HEK293T (cell line): ENCODE results near the gene CAPZA2.

ENCODE experiments used
- CTCF ChIA-PET: fragments of 350-600 bp; formaldehyde crosslinking; extraction: SDS; loops from one replicate; lab custom pipeline; 2021; ENCODE audit warnings: antibody characterized with exemption, inconsistent platforms; lab: Yijun Ruan, JAX
- POLR2A ChIA-PET: fragments of 350-600 bp; formaldehyde crosslinking; extraction: SDS; loops from one replicate; lab custom pipeline; 2020; ENCODE audit warnings: antibody characterized with exemption, inconsistent platforms; lab: Yijun Ruan, JAX
- DNase-seq: peaks from one replicate; pipeline ENCODE4 v3.0.0; 2012; ENCODE audit warnings: mixed read lengths; ENCODE audit errors: extremely low spot score
- ARNT ChIP-seq: fragments of 450-650 bp; IDR thresholded peaks from 2 replicates; pipeline ENCODE4 v1.6.1; 2017; ENCODE audit warnings: mild to moderate bottlenecking
- BHLHE40 ChIP-seq: fragments of 450-650 bp; IDR thresholded peaks from 2 replicates; pipeline ENCODE4 v1.6.1; 2016; ENCODE audit warnings: mild to moderate bottlenecking, moderate library complexity, borderline replicate concordance
- CTBP1 ChIP-seq: fragments of 450-650 bp; IDR thresholded peaks from 2 replicates; pipeline ENCODE4 v1.6.1; 2016; ENCODE audit warnings: borderline replicate concordance
- ELF4 ChIP-seq: fragments of 450-650 bp; IDR thresholded peaks from 2 replicates; pipeline ENCODE4 v1.6.1; 2017; ENCODE audit warnings: antibody characterized with exemption
- FOXA1 ChIP-seq: fragments of 450-650 bp; IDR thresholded peaks from 2 replicates; pipeline ENCODE4 v1.6.1; 2016; ENCODE audit warnings: mild to moderate bottlenecking
- FOXK2 ChIP-seq: fragments of 450-650 bp; IDR thresholded peaks from 2 replicates; pipeline ENCODE4 v1.6.1; 2016; ENCODE audit warnings: mild to moderate bottlenecking
- FOXM1 ChIP-seq: fragments of 450-650 bp; IDR thresholded peaks from 2 replicates; pipeline ENCODE4 v1.6.1; 2017; ENCODE audit warnings: mild to moderate bottlenecking, borderline replicate concordance
- HDGF ChIP-seq: fragments of 450-650 bp; IDR thresholded peaks from 2 replicates; pipeline ENCODE4 v1.6.1; 2017; ENCODE audit warnings: antibody characterized with exemption, borderline replicate concordance
- L3MBTL2 ChIP-seq: fragments of 450-650 bp; conservative IDR thresholded peaks from 2 replicates; pipeline ENCODE4 v1.6.1; 2016; ENCODE audit warnings: mild to moderate bottlenecking
- LEF1 ChIP-seq: fragments of 450-650 bp; IDR thresholded peaks from 2 replicates; pipeline ENCODE4 v1.6.1; 2017; ENCODE audit warnings: mild to moderate bottlenecking, borderline replicate concordance
- NFRKB ChIP-seq: fragments of 450-650 bp; IDR thresholded peaks from 2 replicates; pipeline ENCODE4 v1.6.1; 2016; ENCODE audit warnings: mild to moderate bottlenecking, moderate library complexity
- SP1 ChIP-seq: fragments of 450-650 bp; IDR thresholded peaks from 2 replicates; pipeline ENCODE4 v1.6.1; 2017
- SUZ12 ChIP-seq: fragments of 450-650 bp; IDR thresholded peaks from 2 replicates; pipeline ENCODE4 v1.6.1; 2016; ENCODE audit warnings: mild to moderate bottlenecking
- TARDBP ChIP-seq: fragments of 450-650 bp; IDR thresholded peaks from 2 replicates; pipeline ENCODE4 v1.6.1; 2016
- ZNF384 ChIP-seq: fragments of 450-650 bp; IDR thresholded peaks from 2 replicates; pipeline ENCODE4 v1.6.1; 2016
- TF ChIP-seq, protein P1 (sequence below): fragments of 450-650 bp; IDR thresholded peaks from 2 replicates; pipeline ENCODE4 v1.6.1; 2016

The CAPZA2 gene

DNA sequence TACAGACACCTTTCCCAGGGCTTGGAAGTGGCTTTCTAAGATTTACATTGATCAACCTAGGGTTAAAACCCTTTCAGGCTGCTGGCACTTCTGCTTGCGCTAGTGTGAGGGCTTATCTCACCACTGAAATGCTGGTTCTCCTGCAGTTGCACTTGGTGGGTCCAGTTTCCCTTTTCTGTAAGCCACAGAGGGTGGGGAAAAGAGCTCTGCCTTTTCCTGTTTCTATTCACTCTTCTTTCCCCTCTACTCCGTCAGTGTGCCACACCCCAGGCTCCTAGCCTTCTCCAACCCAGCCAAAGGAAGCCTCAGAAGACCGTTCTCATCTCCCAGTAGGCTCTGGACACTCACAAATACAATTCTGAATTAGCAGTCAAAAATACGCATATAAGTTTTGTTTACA, 19.0 kb upstream of the CAPZA2 start:
- TF ChIP-seq FOXK2 (no peak), CTBP1 (no peak), SP1 (no peak), HDGF (no peak), FOXA1 (no peak), SUZ12 (no peak), ZNF384 (no peak), L3MBTL2 (no peak)
- TF ChIP-seq, protein P1, sequence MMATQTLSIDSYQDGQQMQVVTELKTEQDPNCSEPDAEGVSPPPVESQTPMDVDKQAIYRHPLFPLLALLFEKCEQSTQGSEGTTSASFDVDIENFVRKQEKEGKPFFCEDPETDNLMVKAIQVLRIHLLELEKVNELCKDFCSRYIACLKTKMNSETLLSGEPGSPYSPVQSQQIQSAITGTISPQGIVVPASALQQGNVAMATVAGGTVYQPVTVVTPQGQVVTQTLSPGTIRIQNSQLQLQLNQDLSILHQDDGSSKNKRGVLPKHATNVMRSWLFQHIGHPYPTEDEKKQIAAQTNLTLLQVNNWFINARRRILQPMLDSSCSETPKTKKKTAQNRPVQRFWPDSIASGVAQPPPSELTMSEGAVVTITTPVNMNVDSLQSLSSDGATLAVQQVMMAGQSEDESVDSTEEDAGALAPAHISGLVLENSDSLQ: no peak
- CTCF ChIA-PET: no interaction called here
- DNase-seq: no peak
- POLR2A ChIA-PET: no interaction called here

DNA sequence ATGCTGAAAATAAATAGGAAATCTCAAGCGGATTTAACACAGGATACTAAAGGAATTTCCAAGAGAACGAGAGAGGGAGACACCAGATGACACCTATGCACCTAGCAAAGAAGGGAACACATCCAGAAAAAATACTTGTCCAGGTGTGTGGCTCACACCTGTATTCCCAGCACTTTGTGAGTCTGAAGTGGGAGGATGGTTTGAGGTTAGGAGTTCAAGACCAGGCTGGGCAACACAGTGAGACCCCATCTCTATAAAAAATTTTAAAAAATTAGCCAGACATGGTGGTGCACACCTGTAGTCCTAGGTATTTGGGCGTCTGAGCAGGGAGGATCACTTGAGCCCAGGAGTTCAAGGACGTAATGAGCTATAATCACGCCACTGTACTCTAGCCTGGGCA, 11.2 kb upstream of the CAPZA2 start:
- DNase-seq: no peak
- no peak for TF ChIP-seq HDGF
- TF ChIP-seq SP1: no peak
- TF ChIP-seq, protein P1: no peak
- no peak for TF ChIP-seq ELF4
- POLR2A ChIA-PET: no interaction called here
- CTCF ChIA-PET: no interaction called here

DNA sequence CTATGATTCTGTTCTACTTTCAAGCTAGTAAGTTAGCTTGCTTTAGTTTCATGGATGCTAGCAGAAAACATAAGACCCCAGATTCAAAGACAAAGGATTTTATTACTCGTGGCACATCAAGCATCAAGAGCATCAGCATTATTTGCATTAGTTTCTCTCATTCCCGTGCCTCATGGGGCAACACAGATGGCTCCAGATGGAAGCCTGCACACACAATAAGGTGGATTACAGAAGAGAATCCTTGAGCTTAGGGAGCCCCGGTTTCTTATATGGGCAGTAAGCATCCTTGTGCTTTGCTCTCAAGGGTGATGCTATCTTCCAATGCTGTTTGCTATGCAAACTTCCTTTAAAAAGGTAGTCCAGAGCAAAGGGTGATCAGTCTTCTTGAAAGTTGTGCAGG, 10.7 kb upstream of the CAPZA2 start:
- CTCF ChIA-PET: no interaction called here
- no peak for DNase-seq
- TF ChIP-seq, protein P1: no peak
- TF ChIP-seq ARNT: no peak
- no peak for TF ChIP-seq BHLHE40
- no peak for TF ChIP-seq SP1
- TF ChIP-seq ELF4: no peak
- TF ChIP-seq CTBP1: no peak
- no peak for TF ChIP-seq TARDBP
- POLR2A ChIA-PET: no interaction called here

DNA sequence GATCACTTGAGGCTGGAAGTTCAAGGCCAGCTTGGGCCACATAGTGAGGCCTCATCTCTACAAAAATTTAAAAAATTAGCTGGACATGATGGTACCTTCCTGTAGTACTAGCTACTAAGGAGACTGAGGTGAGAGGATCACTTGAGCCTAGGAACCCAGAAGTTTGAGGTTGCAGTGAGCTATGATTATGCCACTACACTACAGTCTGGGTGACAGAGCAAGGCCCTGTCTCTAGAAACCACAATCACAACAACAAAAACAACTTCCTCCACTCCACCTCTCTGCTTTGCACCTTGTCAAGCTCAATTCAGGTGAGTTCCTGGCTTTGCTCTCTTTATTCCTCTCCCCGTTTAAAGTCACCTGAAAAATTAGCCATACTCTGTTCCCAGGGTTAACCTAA, 8.3 kb upstream of the CAPZA2 start:
- no peak for DNase-seq
- no peak for TF ChIP-seq ZNF384
- TF ChIP-seq FOXM1: no peak
- no peak for TF ChIP-seq SUZ12
- TF ChIP-seq HDGF: no peak
- no peak for TF ChIP-seq L3MBTL2
- no peak for TF ChIP-seq SP1
- no peak for TF ChIP-seq BHLHE40
- ChIA-PET CTCF (no interaction called here), POLR2A (no interaction called here)

DNA sequence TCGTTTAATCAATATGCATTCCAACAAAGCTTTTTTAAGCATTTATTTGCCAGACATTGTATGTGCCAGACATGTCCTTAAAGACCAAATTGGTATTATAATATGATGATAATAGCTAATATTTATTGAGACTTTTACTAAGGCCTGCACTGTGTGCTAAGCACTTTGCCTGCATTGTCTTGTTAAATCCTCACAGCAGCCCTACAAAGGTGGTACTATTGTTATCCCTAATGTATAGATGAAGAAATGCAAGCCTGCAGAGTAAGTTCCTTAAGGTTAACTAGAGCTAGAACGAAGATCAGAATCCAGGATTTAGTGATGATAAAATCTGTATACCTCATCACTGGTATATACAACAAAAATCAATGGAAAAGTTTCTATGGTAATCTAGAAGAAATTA, 5.3 kb upstream of the CAPZA2 start:
- TF ChIP-seq FOXM1 (no peak), LEF1 (no peak), SP1 (no peak), ZNF384 (no peak), HDGF (no peak), FOXA1 (no peak), L3MBTL2 (no peak), NFRKB (no peak), TARDBP (no peak), FOXK2 (no peak), ELF4 (no peak), ARNT (no peak), BHLHE40 (no peak), SUZ12 (no peak)
- TF ChIP-seq, protein P1: no peak
- CTCF ChIA-PET: interaction anchor here (0.6 kb wide), 1 partner anchor 46 kb away, joined by 4 read pairs; no protein-coding TSS in a partner anchor
- no peak for DNase-seq
- POLR2A ChIA-PET: interaction anchor here (0.8 kb wide), 1 partner anchor 8 kb away, joined by 3 read pairs; no protein-coding TSS in a partner anchor

DNA sequence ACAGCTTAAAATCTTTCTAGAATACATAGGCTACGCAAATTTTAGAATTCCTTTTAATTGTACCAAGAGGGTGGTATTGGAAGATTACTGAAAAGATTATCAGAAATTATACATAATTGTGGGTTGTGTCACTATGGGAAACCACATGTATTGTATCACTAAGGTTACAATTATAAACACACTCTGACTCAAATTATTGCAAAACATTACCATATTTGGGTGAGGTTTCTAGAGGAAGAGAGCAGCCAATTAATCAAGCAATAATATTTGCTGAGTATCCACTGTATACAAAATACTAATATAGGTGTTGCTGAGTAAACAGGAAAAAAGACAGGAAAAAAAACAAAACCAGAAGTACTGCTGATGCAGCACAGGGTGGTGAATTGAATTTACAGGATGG, 3.1 kb upstream of the CAPZA2 start:
- no peak for DNase-seq
- ChIA-PET POLR2A (no interaction called here), CTCF (interaction anchor here (0.6 kb wide), 1 partner anchor 952 kb away, joined by 3 read pairs; no protein-coding TSS in a partner anchor)
- TF ChIP-seq HDGF: no peak
- TF ChIP-seq ARNT: no peak
- no peak for TF ChIP-seq FOXA1
- no peak for TF ChIP-seq ZNF384
- TF ChIP-seq LEF1: no peak
- TF ChIP-seq CTBP1: no peak
- TF ChIP-seq NFRKB: no peak
- TF ChIP-seq SP1: no peak
- no peak for TF ChIP-seq FOXM1
- TF ChIP-seq SUZ12: no peak
- no peak for TF ChIP-seq ELF4
- no peak for TF ChIP-seq BHLHE40

DNA sequence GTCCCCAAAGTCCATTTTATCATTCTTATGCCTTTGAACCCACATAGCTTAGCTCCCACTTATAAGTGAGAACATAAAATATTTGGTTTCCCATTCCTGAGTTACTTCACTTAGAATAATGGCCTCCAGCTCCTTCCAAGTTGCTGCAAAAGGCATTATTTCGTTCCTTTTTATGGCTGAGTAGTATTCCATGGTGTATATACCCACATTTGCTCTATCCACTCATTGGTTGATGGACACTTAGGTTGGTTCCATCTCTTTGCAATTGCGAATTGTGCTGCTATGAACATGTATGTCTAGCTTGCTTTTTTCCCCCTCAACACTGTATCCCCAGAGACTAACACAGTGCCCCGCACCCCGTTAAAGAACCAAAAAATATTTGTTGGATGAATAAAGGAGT, 670 bp upstream of the CAPZA2 start:
- no peak for TF ChIP-seq BHLHE40
- no peak for TF ChIP-seq L3MBTL2
- no peak for TF ChIP-seq SP1
- no peak for TF ChIP-seq CTBP1
- TF ChIP-seq ZNF384: no peak
- no peak for TF ChIP-seq FOXA1
- no peak for TF ChIP-seq LEF1
- no peak for TF ChIP-seq HDGF
- POLR2A ChIA-PET: no interaction called here
- CTCF ChIA-PET: interaction anchor here (1.4 kb wide), 1 partner anchor 69 kb away, joined by 3 read pairs; no protein-coding TSS in a partner anchor
- no peak for DNase-seq
